Measurements from ENCODE around the gene TRPV3. TPM values are rescaled to one million over a fixed set of nuclear protein-coding genes. Genes with fewer than 3 reads are reported as not detected.
"Not testable (repeated sequence)": the region's sequence is repeated elsewhere in the genome, so short reads cannot be mapped to it uniquely, and the experiment has no call there.

Gene TRPV3
- total and polyA plus RNA-seq, 8 donors, result 0.21 to 0.99 (median 0.50) TPM

GRCh38 chr17:3571043-3571900, 13.7 kb upstream of the TRPV3 start:
- DNase-seq (peak in 1 of 6 donors; percentile 47), ATAC-seq (no peak), FAIRE-seq (no peak)
- no peak for TF ChIP-seq CTCF (IDR thresholded peaks at IDR 0.05)
- no peaks in the 10 kb centered on the region for H3K9me3 ChIP-seq
- no peak overlapping the region for H3K27ac ChIP-seq
- intact Hi-C loops (cut with DNase I), result no loop called here
- no peaks in the 10 kb centered on the region for H3K4me1 ChIP-seq
- H3K36me3 ChIP-seq, result peaks cover 0 to 16% (median 0%) of the 10 kb centered on the region in 3 donors
- 95% methylated on average over 34 to 36 of the region's 36 CpGs for WGBS, 2 donors
- H3K4me3 ChIP-seq, result no peak overlapping the region
- no peaks in the 10 kb centered on the region for H3K27me3 ChIP-seq

- no peak for FAIRE-seq
- no peak for TF ChIP-seq CTCF (IDR thresholded peaks at IDR 0.05)
- H3K4me1 ChIP-seq, result no peaks in the 10 kb centered on the region
- H3K9me3 ChIP-seq, result no peaks in the 10 kb centered on the region
- no peak for DNase-seq
- H3K27ac ChIP-seq, result no peak overlapping the region
- 94 to 98% methylated on average over 9 of the region's 9 CpGs for WGBS, 2 donors
- H3K4me3 ChIP-seq, result no peak overlapping the region
- no peaks in the 10 kb centered on the region for H3K27me3 ChIP-seq
- no peak for ATAC-seq
- intact Hi-C loops (cut with DNase I), result no loop called here
- peaks cover 0 to 16% (median 0%) of the 10 kb centered on the region in 3 donors for H3K36me3 ChIP-seq
These were observed 12.0 kb upstream of the TRPV3 start for GRCh38 chr17:3569534-3570137.

- intact Hi-C loops (cut with DNase I), result no loop called here
- Histone ChIP-seq H3K27me3 (no peaks in the 10 kb centered on the region), H3K36me3 (peaks cover 0 to 8% (median 0%) of the 10 kb centered on the region in 3 donors), H3K4me1 (no peaks in the 10 kb centered on the region), H3K9me3 (no peaks in the 10 kb centered on the region), H3K27ac (no peak overlapping the region), H3K4me3 (no peak overlapping the region)
- TF ChIP-seq CTCF (IDR thresholded peaks at IDR 0.05), result no peak
- ATAC-seq (no peak), FAIRE-seq (no peak), DNase-seq (no peak)
- 93 to 95% methylated on average over 12 of the region's 12 CpGs for WGBS, 2 donors
These were observed 8.9 kb upstream of the TRPV3 start for GRCh38 chr17:3566551-3566950.

- Histone ChIP-seq H3K36me3 (no peaks in the 10 kb centered on the region), H3K4me3 (no peak overlapping the region), H3K9me3 (no peaks in the 10 kb centered on the region), H3K4me1 (no peaks in the 10 kb centered on the region), H3K27ac (no peak overlapping the region), H3K27me3 (no peaks in the 10 kb centered on the region)
- 95 to 96% methylated on average over 4 of the region's 4 CpGs for WGBS, 2 donors
- DNase-seq (no peak), FAIRE-seq (no peak), ATAC-seq (no peak)
- TF ChIP-seq CTCF (IDR thresholded peaks at IDR 0.05), result no peak
- intact Hi-C loops (cut with DNase I), result no loop called here
These were observed 7.5 kb upstream of the TRPV3 start for GRCh38 chr17:3565143-3565542.

GRCh38 chr17:3564241-3564640, 6.6 kb upstream of the TRPV3 start:
- H3K27ac ChIP-seq; H3K9me3 ChIP-seq; H3K27me3 ChIP-seq; H3K36me3 ChIP-seq; H3K4me3 ChIP-seq; H3K4me1 ChIP-seq; ATAC-seq; DNase-seq; FAIRE-seq; intact Hi-C loops (cut with DNase I): not testable (repeated sequence)
- 97 to 99% methylated on average over 22 to 28 of the region's 28 CpGs for WGBS, 2 donors
